ENCODE measurements around the gene GATD1.
"Not testable (repeated sequence)": the region's sequence is repeated elsewhere in the genome, so short reads cannot be mapped to it uniquely, and the experiment has no call there.

DNA sequence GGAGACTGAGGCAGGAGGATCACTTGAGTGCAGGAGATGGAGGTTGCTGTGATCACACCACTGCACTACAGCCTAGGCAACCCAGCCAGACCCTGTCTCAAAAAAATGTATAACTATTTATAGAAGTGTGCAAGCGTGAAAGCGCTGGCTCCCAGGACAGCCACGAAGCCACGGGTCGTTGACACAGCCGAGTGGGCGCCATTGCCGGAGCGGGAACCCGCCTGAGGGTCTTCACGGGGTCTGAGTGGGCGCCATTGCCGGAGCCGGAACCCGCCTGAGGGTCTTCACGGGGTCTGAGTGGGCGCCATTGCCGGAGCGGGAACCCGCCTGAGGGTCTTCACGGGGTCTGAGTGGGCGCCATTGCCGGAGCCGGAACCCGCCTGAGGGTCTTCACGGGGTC lies 42.7 kb downstream of the GATD1 start:
- TF ChIP-seq, protein P1, sequence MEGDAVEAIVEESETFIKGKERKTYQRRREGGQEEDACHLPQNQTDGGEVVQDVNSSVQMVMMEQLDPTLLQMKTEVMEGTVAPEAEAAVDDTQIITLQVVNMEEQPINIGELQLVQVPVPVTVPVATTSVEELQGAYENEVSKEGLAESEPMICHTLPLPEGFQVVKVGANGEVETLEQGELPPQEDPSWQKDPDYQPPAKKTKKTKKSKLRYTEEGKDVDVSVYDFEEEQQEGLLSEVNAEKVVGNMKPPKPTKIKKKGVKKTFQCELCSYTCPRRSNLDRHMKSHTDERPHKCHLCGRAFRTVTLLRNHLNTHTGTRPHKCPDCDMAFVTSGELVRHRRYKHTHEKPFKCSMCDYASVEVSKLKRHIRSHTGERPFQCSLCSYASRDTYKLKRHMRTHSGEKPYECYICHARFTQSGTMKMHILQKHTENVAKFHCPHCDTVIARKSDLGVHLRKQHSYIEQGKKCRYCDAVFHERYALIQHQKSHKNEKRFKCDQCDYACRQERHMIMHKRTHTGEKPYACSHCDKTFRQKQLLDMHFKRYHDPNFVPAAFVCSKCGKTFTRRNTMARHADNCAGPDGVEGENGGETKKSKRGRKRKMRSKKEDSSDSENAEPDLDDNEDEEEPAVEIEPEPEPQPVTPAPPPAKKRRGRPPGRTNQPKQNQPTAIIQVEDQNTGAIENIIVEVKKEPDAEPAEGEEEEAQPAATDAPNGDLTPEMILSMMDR (IDR thresholded peaks at IDR 0.05) = not testable (repeated sequence)
- not testable (repeated sequence) for TF ChIP-seq POLR2A (IDR thresholded peaks at IDR 0.05)

All from testis (tissue), 2 donors.